HepG2 (cell line): ENCODE measurements around the gene CUL4A. TPM values are rescaled to one million over a fixed set of nuclear protein-coding genes. Genes with fewer than 3 reads are reported as not detected.
A peak's percentile ranks its signal among the peaks of the same experiment; 100 is the strongest.

Source experiments
- DR1 ChIP-seq: sonication (generic); formaldehyde crosslinking; IDR thresholded peaks from 2 replicates; pipeline ENCODE4 v1.8.0; 2021; ENCODE audit warnings: mild to moderate bottlenecking, missing genetic modification reagents, inconsistent platforms
- GATA4 ChIP-seq: sonication (generic); IDR thresholded peaks from 2 replicates; pipeline ENCODE4 v1.6.1; 2016; ENCODE audit warnings: antibody characterized with exemption, low read depth, borderline replicate concordance
- GTF2F1 ChIP-seq: fragments of 150-350 bp; IDR thresholded peaks from 2 replicates; pipeline ENCODE4 v1.6.1; 2014; ENCODE audit warnings: low read length
- MEF2D ChIP-seq: sonication (generic); formaldehyde crosslinking; IDR thresholded peaks from 2 replicates; pipeline ENCODE4 v1.5.1; 2020; ENCODE audit warnings: mild to moderate bottlenecking, missing genetic modification reagents
- PPARG ChIP-seq: conservative IDR thresholded peaks from 2 replicates; pipeline ENCODE4 v1.6.1; 2016; ENCODE audit warnings: missing biosample characterization, missing genetic modification reagents
- REST ChIP-seq, 2 experiments: IDR thresholded peaks; 2 replicates each; pipeline ENCODE4 v1.6.1; 2011 to 2012; ENCODE audit warnings: low read length in 2 of 2, borderline replicate concordance in 1 of 2, low read depth in 1 of 2, mild to moderate bottlenecking in 1 of 2, moderate library complexity in 1 of 2
- SALL2 ChIP-seq: sonication (generic); formaldehyde crosslinking; IDR thresholded peaks from 2 replicates; pipeline ENCODE4 v1.8.1; 2023; ENCODE audit warnings: mild to moderate bottlenecking, missing genetic modification reagents, inconsistent platforms
- SOX13 ChIP-seq, 3 experiments: fragments of 450-650 bp in 1 of 3; sonication (generic) in 1 of 3; formaldehyde crosslinking in 1 of 3; IDR thresholded peaks in 2 of 3; conservative IDR thresholded peaks in 1 of 3; 2 replicates each; pipeline versions ENCODE4 v1.5.0 to v1.6.1; 2016 to 2020; ENCODE audit warnings: antibody characterized with exemption in 1 of 3, mild to moderate bottlenecking in 1 of 3, missing compliant biosample characterization in 1 of 3, missing genetic modification reagents in 1 of 3, moderate library complexity in 1 of 3
- TFAP4 ChIP-seq: sonication (generic); IDR thresholded peaks from 2 replicates; pipeline ENCODE4 v1.6.1; 2016; ENCODE audit warnings: low read depth, borderline replicate concordance
- TOE1 ChIP-seq: sonication (generic); formaldehyde crosslinking; IDR thresholded peaks from 2 replicates; pipeline ENCODE4 v1.4.0; 2020; ENCODE audit warnings: mild to moderate bottlenecking, missing genetic modification reagents
- USF2 ChIP-seq, 2 experiments: sonication (generic) in 1 of 2; formaldehyde crosslinking in 1 of 2; IDR thresholded peaks; 2 replicates each; pipeline versions ENCODE4 v1.5.1 to v1.6.1; 2011 to 2020; ENCODE audit warnings: borderline replicate concordance in 1 of 2, low read depth in 1 of 2, low read length in 1 of 2, mild to moderate bottlenecking in 1 of 2, missing genetic modification reagents in 1 of 2, moderate library complexity in 1 of 2
- ZBTB44 ChIP-seq: sonication (generic); formaldehyde crosslinking; IDR thresholded peaks from 2 replicates; pipeline ENCODE4 v1.4.0; 2020; ENCODE audit warnings: missing genetic modification reagents
- ZNF224 ChIP-seq: sonication (generic); formaldehyde crosslinking; IDR thresholded peaks from 2 replicates; pipeline ENCODE4 v1.5.0; 2020; ENCODE audit warnings: mild to moderate bottlenecking, missing genetic modification reagents
- ZNF329 ChIP-seq: sonication (generic); formaldehyde crosslinking; IDR thresholded peaks from 2 replicates; pipeline ENCODE4 v1.9.0; 2021; ENCODE audit warnings: low read depth, mild to moderate bottlenecking, missing genetic modification reagents
- ZNF552 ChIP-seq: sonication (generic); formaldehyde crosslinking; IDR thresholded peaks from 2 replicates; pipeline ENCODE4 v1.9.0; 2022; ENCODE audit warnings: missing genetic modification reagents, mild to moderate bottlenecking, borderline replicate concordance
- ZNF7 ChIP-seq: IDR thresholded peaks from 2 replicates; pipeline ENCODE4 v1.6.1; 2016; ENCODE audit warnings: missing biosample characterization, missing genetic modification reagents
- polyA plus RNA-seq, 8 experiments: library from polyadenylated mRNA; depleted of rRNA in 3 of 8; stranded (reverse) in 7 of 8; unstranded in 1 of 8; fragments of >200 nt; fragmentation: Illumina TruSeq in 4 of 8; extraction: Trizol in 4 of 8; gene quantifications; 2 replicates each; pipeline versions ENCODE4 v1.2.1 to v1.2.3, GENCODE V29; 2011 to 2016; ENCODE audit warnings: low read depth in 4 of 8, missing spikeins in 1 of 8, mixed read lengths in 1 of 8; ENCODE audit not compliant: insufficient read depth in 1 of 8
- total RNA-seq, 5 experiments: library from RNA; depleted of rRNA; stranded (reverse); fragments of >200 nt; fragmentation: Illumina TruSeq; extraction: Trizol; gene quantifications; 2 replicates each; pipeline ENCODE4 v1.2.3, GENCODE V29; 2016; ENCODE audit warnings: low read depth in 1 of 5
- TF ChIP-seq, protein P1 (sequence below): sonication (generic); formaldehyde crosslinking; IDR thresholded peaks from 2 replicates; pipeline ENCODE4 v1.5.0; 2020; ENCODE audit warnings: missing genetic modification reagents

The CUL4A gene
- total and polyA plus RNA-seq, 2 of the 13 experiments (the other 11 are each of a cell fraction or from before 2014, with no cell fraction given): 51.2 to 75.3 TPM

- TF ChIP-seq ZBTB44 (CRISPR knock-in tag) (peak; percentile 91; the same call in 1 of the 2 replicates), REST (IDR thresholded peaks at IDR 0.05; ENCODE audit: borderline replicate concordance in 1 of 2, low read depth in 1 of 2, low read length in 2 of 2) (peak in 1 of 2 experiments; percentile 24; a peak in 1 of 4 replicates), TFAP4 (no peak), ZNF224 (peak; percentile 87; the same call in 1 of the 2 replicates), TOE1 (peak; percentile 95; the same call in 1 of the 2 replicates), GATA4 (peak; percentile 36; the same call in 1 of the 2 replicates), SALL2 (CRISPR knock-in tag) (peak; percentile 99), USF2 (IDR thresholded peaks at IDR 0.05; ENCODE audit: low read depth, low read length) (peak; percentile 99), USF2 (CRISPR knock-in tag; IDR thresholded peaks at IDR 0.05; ENCODE audit: borderline replicate concordance) (peak; percentile 98; the same call in 1 of the 2 replicates), ZNF552 (CRISPR knock-in tag) (peak; percentile 98), ZNF329 (peak; percentile 88), MEF2D (peak; percentile 84; the same call in 1 of the 2 replicates), GTF2F1 (peak; percentile 93), ZNF7 (CRISPR knock-in tag) (peak; percentile 10; the same call in 1 of the 2 replicates), PPARG (CRISPR knock-in tag) (peak; percentile 77; the same call in 1 of the 2 replicates), SOX13 (IDR thresholded peaks at IDR 0.05) (peak; percentile 44; the same call in 1 of the 2 replicates), SOX13 (CRISPR knock-in tag; conservative IDR thresholded peaks at IDR 0.05 in 1 of 2, IDR thresholded peaks at IDR 0.05 in 1 of 2) (peak in 1 of 2 experiments; percentile 72; a peak in 2 of 4 replicates), DR1 (CRISPR knock-in tag) (peak; percentile 90; the same call in 1 of the 2 replicates)
- TF ChIP-seq, protein P1, sequence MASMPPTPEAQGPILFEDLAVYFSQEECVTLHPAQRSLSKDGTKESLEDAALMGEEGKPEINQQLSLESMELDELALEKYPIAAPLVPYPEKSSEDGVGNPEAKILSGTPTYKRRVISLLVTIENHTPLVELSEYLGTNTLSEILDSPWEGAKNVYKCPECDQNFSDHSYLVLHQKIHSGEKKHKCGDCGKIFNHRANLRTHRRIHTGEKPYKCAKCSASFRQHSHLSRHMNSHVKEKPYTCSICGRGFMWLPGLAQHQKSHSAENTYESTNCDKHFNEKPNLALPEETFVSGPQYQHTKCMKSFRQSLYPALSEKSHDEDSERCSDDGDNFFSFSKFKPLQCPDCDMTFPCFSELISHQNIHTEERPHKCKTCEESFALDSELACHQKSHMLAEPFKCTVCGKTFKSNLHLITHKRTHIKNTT: no peak
These were observed 87.5 kb downstream of the CUL4A start, which contains the start of gene LAMP1 (continued) for GRCh38 chr13:113296823-113297369.
